Mammary epithelial cell (primary cell): ENCODE results near the gene INPP4A.

Experiments used
- EZH2 ChIP-seq: IDR thresholded peaks from 2 replicates; pipeline ENCODE4 v1.6.1; 2012; ENCODE audit warnings: low read length, inconsistent platforms, borderline replicate concordance
- TF ChIP-seq, protein P1 (sequence below), 2 donors: IDR thresholded peaks in 1 of 2; conservative IDR thresholded peaks in 1 of 2; 2 replicates each; pipeline ENCODE4 v1.5.1; 2011 to 2012; ENCODE audit warnings: inconsistent platforms in 2 of 2, low read length in 2 of 2, mild to moderate bottlenecking in 2 of 2, control low read depth in 1 of 2, low read depth in 1 of 2; ENCODE audit not compliant: insufficient read depth in 1 of 2; ENCODE audit errors: extremely low read depth in 1 of 2

DNA sequence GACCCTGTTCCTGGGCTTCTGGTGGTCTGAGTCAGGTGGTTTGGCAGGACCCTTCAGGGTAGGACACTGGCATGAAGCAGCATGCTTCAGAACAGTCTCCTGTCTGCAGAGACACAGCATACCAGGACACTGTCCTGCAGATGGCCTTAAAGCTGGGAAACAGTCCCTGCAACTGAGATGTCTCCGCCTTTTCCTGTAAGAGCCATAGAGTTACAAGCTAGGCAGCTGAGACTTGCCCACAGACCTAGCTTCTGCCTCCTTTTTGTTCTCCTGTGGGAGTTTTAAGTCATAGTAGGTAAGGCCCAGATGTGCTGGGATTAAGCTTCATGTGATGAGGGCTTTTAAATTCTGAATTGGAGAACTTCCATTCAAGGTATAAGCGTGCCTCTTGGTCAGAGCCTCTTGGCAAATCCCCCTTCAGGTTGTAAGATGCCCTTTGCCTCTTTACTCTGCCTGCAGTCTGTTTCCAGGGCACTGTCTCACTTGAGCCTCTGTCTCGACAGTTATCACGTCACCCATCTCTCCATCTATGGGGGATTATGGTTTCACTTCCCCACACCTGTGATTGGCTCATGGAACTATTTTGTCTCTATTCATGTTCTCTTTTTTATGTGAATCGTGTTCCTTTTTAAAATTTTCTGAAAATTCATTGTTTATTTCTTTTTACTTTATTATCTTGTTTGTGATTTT is 111.8 kb downstream of the INPP4A start:
- TF ChIP-seq, protein P1, sequence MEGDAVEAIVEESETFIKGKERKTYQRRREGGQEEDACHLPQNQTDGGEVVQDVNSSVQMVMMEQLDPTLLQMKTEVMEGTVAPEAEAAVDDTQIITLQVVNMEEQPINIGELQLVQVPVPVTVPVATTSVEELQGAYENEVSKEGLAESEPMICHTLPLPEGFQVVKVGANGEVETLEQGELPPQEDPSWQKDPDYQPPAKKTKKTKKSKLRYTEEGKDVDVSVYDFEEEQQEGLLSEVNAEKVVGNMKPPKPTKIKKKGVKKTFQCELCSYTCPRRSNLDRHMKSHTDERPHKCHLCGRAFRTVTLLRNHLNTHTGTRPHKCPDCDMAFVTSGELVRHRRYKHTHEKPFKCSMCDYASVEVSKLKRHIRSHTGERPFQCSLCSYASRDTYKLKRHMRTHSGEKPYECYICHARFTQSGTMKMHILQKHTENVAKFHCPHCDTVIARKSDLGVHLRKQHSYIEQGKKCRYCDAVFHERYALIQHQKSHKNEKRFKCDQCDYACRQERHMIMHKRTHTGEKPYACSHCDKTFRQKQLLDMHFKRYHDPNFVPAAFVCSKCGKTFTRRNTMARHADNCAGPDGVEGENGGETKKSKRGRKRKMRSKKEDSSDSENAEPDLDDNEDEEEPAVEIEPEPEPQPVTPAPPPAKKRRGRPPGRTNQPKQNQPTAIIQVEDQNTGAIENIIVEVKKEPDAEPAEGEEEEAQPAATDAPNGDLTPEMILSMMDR (conservative IDR thresholded peaks at IDR 0.05 in 1 of 2, IDR thresholded peaks at IDR 0.05 in 1 of 2; ENCODE audit: extremely low read depth in 1 of 2, insufficient read depth in 1 of 2, low read depth in 1 of 2, low read length in 2 of 2), result no peak
- no peak for TF ChIP-seq EZH2
